Measurements from ENCODE around the gene NT5C1A. TPM values are rescaled to one million over a fixed set of nuclear protein-coding genes. Genes with fewer than 3 reads are reported as not detected.

The NT5C1A gene
- total RNA-seq, 2 experiments from 2014 or later, result 0.21 TPM; not detected in 1

GRCh38 chr1:39663559-39663958 is 8.3 kb downstream of the NT5C1A start:
- DNase-seq (no peak), ATAC-seq (no peak)
- H3K27me3 Mint-ChIP-seq, result peaks cover 8% of the 10 kb centered on the region
- CTCF ChIA-PET, result interaction anchor here (0.8 kb wide), 1 partner anchor 57 kb away, joined by 3 read pairs; no protein-coding TSS in a partner anchor
- no peak overlapping the region for H3K27ac Mint-ChIP-seq
- H3K4me3 Mint-ChIP-seq, result no peak overlapping the region
- intact Hi-C loops (cut with DNase I, micrococcal nuclease), result no loop called here
- POLR2A ChIA-PET, result no interaction called here
- H3K9me3 Mint-ChIP-seq (ENCODE audit: low read depth), result no peaks in the 10 kb centered on the region
- no peaks in the 10 kb centered on the region for H3K36me3 Mint-ChIP-seq (ENCODE audit: low read depth)
- H3K4me1 Mint-ChIP-seq, result peaks cover 20% of the 10 kb centered on the region

DNA sequence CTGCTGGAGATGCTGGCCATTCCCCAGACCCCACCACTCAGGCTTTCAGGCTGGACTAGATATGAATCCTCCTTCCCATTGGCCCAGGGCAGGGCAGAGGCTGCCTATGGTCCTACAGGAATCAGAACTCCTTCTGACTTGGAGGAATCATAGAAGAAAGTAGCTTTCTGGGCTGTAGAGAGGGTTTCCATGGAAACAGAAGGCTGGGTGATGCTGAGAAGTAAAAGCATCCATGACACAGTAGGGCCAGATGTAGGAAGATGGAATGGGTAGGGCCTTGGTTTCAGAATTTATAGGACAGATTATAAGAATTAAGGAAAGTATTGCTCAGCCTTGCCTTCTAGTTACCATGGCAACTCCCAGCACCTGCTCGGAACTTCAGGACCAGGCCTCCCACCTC is 9.0 kb downstream of the NT5C1A start:
- Mint-ChIP-seq H3K27ac (no peak overlapping the region), H3K4me1 (peaks cover 21% of the 10 kb centered on the region), H3K36me3 (ENCODE audit: low read depth) (no peaks in the 10 kb centered on the region), H3K4me3 (no peak overlapping the region), H3K9me3 (ENCODE audit: low read depth) (no peaks in the 10 kb centered on the region), H3K27me3 (peaks cover 8% of the 10 kb centered on the region)
- ATAC-seq (no peak), DNase-seq (no peak)
- intact Hi-C loops (cut with DNase I, micrococcal nuclease), result no loop called here
- CTCF ChIA-PET, result interaction anchor here (1.4 to 17.6 kb wide), 3 partner anchors 9 to 57 kb away, joined by 5 to 339 read pairs (median 12); partner anchors contain the start of gene NT5C1A
- POLR2A ChIA-PET, result no interaction called here

- CTCF ChIA-PET, result interaction anchor here (0.6 to 17.6 kb wide), 11 partner anchors 8 to 557 kb away, joined by 3 to 339 read pairs (median 4); partner anchors contain the start of gene NT5C1A
- ATAC-seq (no peak), DNase-seq (no peak)
- no peaks in the 10 kb centered on the region for H3K9me3 Mint-ChIP-seq (ENCODE audit: low read depth)
- H3K27me3 Mint-ChIP-seq, result peaks cover 2% of the 10 kb centered on the region
- intact Hi-C loops (cut with DNase I, micrococcal nuclease), result loop anchor here in 1 of 2 experiments (2.0 to 10.0 kb wide), 2 partner anchors 61 to 165 kb away; partner anchors contain the start of gene BMP8A
- H3K36me3 Mint-ChIP-seq (ENCODE audit: low read depth), result no peaks in the 10 kb centered on the region
- peaks cover 4% of the 10 kb centered on the region for H3K4me1 Mint-ChIP-seq
- no peak overlapping the region for H3K4me3 Mint-ChIP-seq
- POLR2A ChIA-PET, result interaction anchor here (1.0 kb wide), 1 partner anchor 32 kb away, joined by 3 read pairs; the partner anchor contains the start of gene HPCAL4
- H3K27ac Mint-ChIP-seq, result no peak overlapping the region
Measured at GRCh38 chr1:39659538-39659937, 12.4 kb downstream of the NT5C1A start.

- CTCF ChIA-PET, result interaction anchor here (0.6 to 17.6 kb wide), 28 partner anchors 8 to 556 kb away, joined by 3 to 339 read pairs (median 5); partner anchors contain the start of gene NT5C1A
- intact Hi-C loops (cut with DNase I, micrococcal nuclease), result loop anchor here in 1 of 2 experiments (2.0 to 10.0 kb wide), 2 partner anchors 62 to 164 kb away; partner anchors contain the start of gene BMP8A
Measured at GRCh38 chr1:39659110-39659509, 12.8 kb downstream of the NT5C1A start.

GRCh38 chr1:39657923-39658485 is 13.9 kb downstream of the NT5C1A start:
- ChIA-PET POLR2A (interaction anchor here (1.3 kb wide), 1 partner anchor 52 kb away, joined by 5 read pairs; no protein-coding TSS in a partner anchor), CTCF (interaction anchor here (0.6 to 17.6 kb wide), 39 partner anchors 10 to 777 kb away, joined by 3 to 339 read pairs (median 4); partner anchors contain the start of genes HPCAL4 and NT5C1A)
- Mint-ChIP-seq H3K4me1 (peaks cover 8% of the 10 kb centered on the region), H3K27ac (no peak overlapping the region), H3K36me3 (ENCODE audit: low read depth) (no peaks in the 10 kb centered on the region), H3K27me3 (peaks cover 3% of the 10 kb centered on the region), H3K4me3 (no peak overlapping the region), H3K9me3 (ENCODE audit: low read depth) (no peaks in the 10 kb centered on the region)
- peak; percentile 85 for ATAC-seq
- peak; percentile 87 for DNase-seq
- intact Hi-C loops (cut with DNase I, micrococcal nuclease), result loop anchor here (1.0 to 10.0 kb wide), 3 partner anchors 52 to 163 kb away; partner anchors contain the start of gene BMP8A (in 1 of the 2)

More at GRCh38 chr1:39659110-39659509, 12.8 kb downstream of the NT5C1A start:
- peaks cover 2% of the 10 kb centered on the region for H3K27me3 Mint-ChIP-seq
- H3K9me3 Mint-ChIP-seq (ENCODE audit: low read depth), result no peaks in the 10 kb centered on the region
- POLR2A ChIA-PET, result interaction anchor here (0.7 to 1.3 kb wide), 3 partner anchors 8 to 53 kb away, joined by 3 to 5 read pairs (median 3); partner anchors contain the start of gene HPCAL4
- no peaks in the 10 kb centered on the region for H3K36me3 Mint-ChIP-seq (ENCODE audit: low read depth)
- ATAC-seq (no peak), DNase-seq (no peak)
- H3K27ac Mint-ChIP-seq, result no peak overlapping the region
- peaks cover 4% of the 10 kb centered on the region for H3K4me1 Mint-ChIP-seq
- no peak overlapping the region for H3K4me3 Mint-ChIP-seq

DNA sequence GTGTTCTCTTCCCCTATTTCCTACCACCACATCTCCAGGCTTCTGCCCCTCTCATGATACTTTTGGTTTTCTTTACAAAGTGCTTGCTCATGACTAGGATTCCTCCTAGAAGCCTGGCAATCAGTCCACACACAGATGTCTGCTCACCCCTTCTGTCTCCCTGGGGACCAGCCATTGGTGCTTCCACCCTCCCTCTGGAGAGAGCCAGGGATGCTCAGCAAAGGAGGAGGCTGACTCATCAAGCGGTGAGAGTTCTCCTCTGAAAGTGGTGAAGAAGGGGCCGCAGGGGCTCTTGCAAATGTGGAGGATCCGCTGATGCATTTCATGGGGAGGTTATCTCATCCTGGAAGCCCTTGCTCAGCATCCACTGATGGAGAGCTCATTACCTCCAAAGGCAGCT is 14.5 kb downstream of the NT5C1A start:
- no peaks in the 10 kb centered on the region for H3K9me3 Mint-ChIP-seq (ENCODE audit: low read depth)
- H3K36me3 Mint-ChIP-seq (ENCODE audit: low read depth), result no peaks in the 10 kb centered on the region
- H3K4me3 Mint-ChIP-seq, result no peak overlapping the region
- ChIA-PET CTCF (interaction anchor here (0.6 to 17.6 kb wide), 32 partner anchors 10 to 776 kb away, joined by 3 to 339 read pairs (median 4); partner anchors contain the start of genes HPCAL4 and NT5C1A), POLR2A (no interaction called here)
- ATAC-seq, result no peak
- no peak overlapping the region for H3K27ac Mint-ChIP-seq
- DNase-seq, result no peak
- peaks cover 3% of the 10 kb centered on the region for H3K27me3 Mint-ChIP-seq
- H3K4me1 Mint-ChIP-seq, result peaks cover 8% of the 10 kb centered on the region
- intact Hi-C loops (cut with DNase I, micrococcal nuclease), result loop anchor here in 1 of 2 experiments (10.0 kb wide), 1 partner anchor 163 kb away; the partner anchor contains the start of gene BMP8A

DNA sequence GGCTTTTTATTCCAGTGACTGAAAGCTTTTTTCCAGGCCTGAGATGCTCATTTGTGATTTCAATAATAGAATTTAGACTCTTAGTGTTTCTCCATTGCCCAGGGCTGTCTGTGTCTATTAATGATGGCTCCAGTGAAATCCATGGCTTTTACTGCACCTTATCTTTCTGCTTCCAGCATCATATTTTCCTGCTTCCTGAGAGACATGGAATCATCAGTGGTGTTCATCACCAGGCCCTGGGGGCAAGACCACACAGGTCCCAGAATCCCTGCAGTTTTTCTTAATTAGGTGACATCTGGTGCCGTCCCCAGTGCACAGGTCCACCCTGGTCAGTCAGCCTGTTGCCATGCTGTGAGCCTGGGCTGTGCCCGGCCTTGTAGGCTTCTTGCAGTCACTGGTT is 15.5 kb downstream of the NT5C1A start:
- no peak for DNase-seq
- Mint-ChIP-seq H3K36me3 (ENCODE audit: low read depth) (no peaks in the 10 kb centered on the region), H3K9me3 (ENCODE audit: low read depth) (no peaks in the 10 kb centered on the region), H3K4me3 (no peak overlapping the region), H3K27ac (no peak overlapping the region), H3K27me3 (peaks cover 3% of the 10 kb centered on the region), H3K4me1 (peaks cover 8% of the 10 kb centered on the region)
- no peak for ATAC-seq
- POLR2A ChIA-PET, result no interaction called here
- intact Hi-C loops (cut with DNase I, micrococcal nuclease), result loop anchor here in 1 of 2 experiments (10.0 kb wide), 1 partner anchor 162 kb away; the partner anchor contains the start of gene BMP8A
- CTCF ChIA-PET, result interaction anchor here (0.6 to 17.6 kb wide), 4 partner anchors 14 to 142 kb away, joined by 3 to 339 read pairs (median 90); partner anchors contain the start of gene NT5C1A

GRCh38 chr1:39655578-39656268 is 16.2 kb downstream of the NT5C1A start:
- CTCF ChIA-PET, result interaction anchor here (0.8 to 17.6 kb wide), 6 partner anchors 15 to 201 kb away, joined by 3 to 339 read pairs (median 4); partner anchors contain the start of gene NT5C1A
- H3K4me1 Mint-ChIP-seq, result peaks cover 8% of the 10 kb centered on the region
- no peak for ATAC-seq

DNA sequence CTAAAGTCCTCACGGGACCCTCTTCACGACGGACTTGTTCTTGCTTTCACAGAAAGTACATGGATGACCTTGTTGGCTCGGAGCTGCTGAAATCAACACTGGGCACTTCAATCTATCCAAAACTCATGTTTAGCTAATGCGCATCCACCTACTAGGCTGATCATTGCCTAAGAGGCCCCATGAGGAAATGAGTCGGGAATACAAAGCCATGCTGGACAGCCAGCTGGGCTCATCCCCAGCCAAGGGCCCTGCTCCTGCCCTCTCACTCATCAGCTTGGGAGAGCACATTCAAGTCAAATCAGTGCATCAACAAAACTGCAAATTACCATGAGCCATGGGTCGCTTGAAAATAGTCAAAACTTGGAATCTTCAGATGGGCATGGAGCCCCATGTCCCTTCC is 17.6 kb downstream of the NT5C1A start:
- intact Hi-C loops (cut with DNase I, micrococcal nuclease), result loop anchor here in 1 of 2 experiments (10.0 kb wide), 1 partner anchor 159 kb away; the partner anchor contains the start of gene BMP8A
- Mint-ChIP-seq H3K4me1 (peaks cover 8% of the 10 kb centered on the region), H3K27me3 (peaks cover 3% of the 10 kb centered on the region), H3K36me3 (ENCODE audit: low read depth) (no peaks in the 10 kb centered on the region), H3K9me3 (ENCODE audit: low read depth) (no peaks in the 10 kb centered on the region), H3K27ac (no peak overlapping the region), H3K4me3 (no peak overlapping the region)
- POLR2A ChIA-PET, result no interaction called here
- no peak for DNase-seq
- no peak for ATAC-seq
- CTCF ChIA-PET, result interaction anchor here (0.6 to 17.6 kb wide), 13 partner anchors 8 to 1517 kb away, joined by 3 to 339 read pairs (median 4); partner anchors contain the start of gene NT5C1A

More at GRCh38 chr1:39655578-39656268, 16.2 kb downstream of the NT5C1A start:
- POLR2A ChIA-PET, result interaction anchor here (0.6 kb wide), 1 partner anchor 24 kb away, joined by 3 read pairs; no protein-coding TSS in a partner anchor
- intact Hi-C loops (cut with DNase I, micrococcal nuclease), result loop anchor here in 1 of 2 experiments (10.0 kb wide), 1 partner anchor 161 kb away; the partner anchor contains the start of gene BMP8A
- DNase-seq, result no peak
- no peaks in the 10 kb centered on the region for H3K36me3 Mint-ChIP-seq (ENCODE audit: low read depth)
- H3K4me3 Mint-ChIP-seq, result no peak overlapping the region
- peaks cover 3% of the 10 kb centered on the region for H3K27me3 Mint-ChIP-seq
- no peaks in the 10 kb centered on the region for H3K9me3 Mint-ChIP-seq (ENCODE audit: low read depth)
- H3K27ac Mint-ChIP-seq, result no peak overlapping the region

GRCh38 chr1:39653546-39654031 is 18.3 kb downstream of the NT5C1A start:
- peak overlapping the region; percentile 26 for H3K27ac Mint-ChIP-seq

More at GRCh38 chr1:39653546-39654031, 18.3 kb downstream of the NT5C1A start:
- intact Hi-C loops (cut with DNase I, micrococcal nuclease), result loop anchor here (1.0 to 10.0 kb wide), 4 partner anchors 47 to 555 kb away; partner anchors contain the start of gene BMP8A (in 1 of the 2)
- H3K9me3 Mint-ChIP-seq (ENCODE audit: low read depth), result no peaks in the 10 kb centered on the region
- H3K36me3 Mint-ChIP-seq (ENCODE audit: low read depth), result no peaks in the 10 kb centered on the region
- H3K4me3 Mint-ChIP-seq, result no peak overlapping the region
- CTCF ChIA-PET, result interaction anchor here (0.5 to 17.6 kb wide), 16 partner anchors 9 to 1516 kb away, joined by 3 to 339 read pairs (median 4); partner anchors contain the start of gene NT5C1A
- H3K4me1 Mint-ChIP-seq, result peaks cover 8% of the 10 kb centered on the region
- ATAC-seq, result peak; percentile 82
- POLR2A ChIA-PET, result no interaction called here
- peak; percentile 89 for DNase-seq
- H3K27me3 Mint-ChIP-seq, result peaks cover 3% of the 10 kb centered on the region

Measured in activated CD4-positive, alpha-beta T cell treated with anti-CD3 and anti-CD28 coated beads for 36 hours (primary cell).